ENCODE data around the gene KIAA1586.
"Not testable (repeated sequence)": the region's sequence is repeated elsewhere in the genome, so short reads cannot be mapped to it uniquely, and the experiment has no call there.

KIAA1586 gene

DNA sequence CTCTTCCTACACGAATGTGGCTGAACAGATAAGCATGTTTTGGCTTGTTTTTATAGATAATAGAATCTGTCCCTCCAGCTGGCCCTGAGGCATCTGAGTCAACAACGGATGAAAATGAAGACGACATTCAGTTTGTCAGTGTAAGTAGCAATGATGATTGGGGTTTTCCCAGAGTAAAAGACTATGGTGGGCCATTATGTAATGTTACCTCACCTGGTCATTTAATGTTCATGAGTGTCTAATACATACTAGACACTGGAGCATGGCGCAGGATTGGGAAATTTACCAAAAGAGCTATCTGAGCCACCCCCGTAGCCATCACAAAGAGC is 728 bp downstream of the KIAA1586 start:
- not testable (repeated sequence) for DNase-seq

DNA sequence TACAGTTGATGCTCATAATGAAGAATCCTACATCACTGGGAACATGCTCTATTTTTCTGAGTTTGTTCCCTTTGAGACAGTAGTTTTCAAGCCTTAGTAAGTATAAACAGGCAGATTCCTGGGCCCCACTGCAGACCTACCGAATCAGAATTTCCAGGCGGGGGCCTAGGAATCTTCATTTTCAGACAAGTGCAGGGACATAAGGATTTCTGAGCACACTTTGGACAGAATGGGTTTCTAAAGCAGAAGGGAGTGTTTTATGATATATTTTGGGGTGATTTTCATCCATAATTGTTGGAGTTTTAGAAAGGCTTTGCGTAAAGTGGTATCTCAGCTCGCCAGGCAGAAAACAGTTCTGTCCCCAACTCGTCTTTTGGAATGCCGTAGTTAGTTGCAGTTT is 1.4 kb downstream of the KIAA1586 start:
- not testable (repeated sequence) for DNase-seq

DNA sequence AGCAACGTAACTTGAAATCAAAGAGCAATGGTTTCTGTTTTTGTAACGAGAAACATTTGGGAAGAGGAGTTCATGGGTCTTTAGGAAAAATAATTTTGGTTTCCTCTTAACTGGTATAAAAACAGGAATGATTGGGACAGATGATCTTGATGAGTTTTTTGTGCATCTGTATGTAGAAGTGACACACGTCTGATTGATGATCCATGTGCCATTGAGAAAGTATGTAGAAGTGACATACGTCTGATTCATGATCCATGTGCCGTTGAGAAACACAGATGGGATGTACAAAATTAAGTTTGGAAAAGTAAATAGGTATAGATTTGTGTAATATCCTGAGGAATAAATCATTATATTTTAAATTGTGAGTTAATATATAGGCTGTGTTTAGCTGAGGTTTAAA is 2.1 kb downstream of the KIAA1586 start:
- no peak for DNase-seq

DNA sequence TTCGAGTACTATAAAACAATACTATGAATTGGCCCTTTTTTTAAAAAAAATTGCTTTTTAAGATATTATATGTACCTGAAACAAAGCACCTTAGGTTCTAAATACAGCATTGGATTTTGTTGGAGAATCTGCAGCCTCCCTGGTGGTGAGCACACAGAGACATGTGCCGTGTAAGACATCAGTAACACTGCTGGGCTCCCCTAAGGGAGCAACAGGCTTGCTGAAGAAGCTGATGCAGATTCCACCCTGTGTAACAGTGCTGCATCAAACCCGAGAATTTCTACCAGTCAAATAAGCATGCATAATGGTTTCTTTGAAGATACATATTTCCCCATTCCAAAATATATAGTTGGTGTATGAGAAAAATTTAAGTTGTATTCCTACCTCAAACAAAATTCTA is 17.4 kb downstream of the KIAA1586 start:
- no peak for DNase-seq

DNA sequence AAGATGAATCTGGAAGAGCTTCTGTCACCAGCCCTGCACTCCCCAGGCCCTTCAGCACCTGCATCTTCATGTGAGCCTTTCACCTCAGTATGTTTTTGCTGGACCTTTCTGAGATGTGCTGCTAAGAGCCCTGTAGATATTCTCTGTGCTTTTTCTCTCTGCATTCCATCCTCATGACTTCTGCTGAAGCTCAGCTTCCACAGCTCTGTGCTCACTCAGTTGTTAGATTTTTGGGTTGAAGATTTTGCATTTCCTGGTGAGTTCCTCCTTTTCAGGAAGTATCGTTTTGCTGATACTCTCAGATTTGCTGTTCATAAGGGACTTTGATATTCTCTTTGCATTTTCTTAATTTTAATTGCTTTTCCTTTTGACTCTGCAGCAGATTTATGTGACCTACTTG is 18.3 kb downstream of the KIAA1586 start:
- no peak for DNase-seq

DNA sequence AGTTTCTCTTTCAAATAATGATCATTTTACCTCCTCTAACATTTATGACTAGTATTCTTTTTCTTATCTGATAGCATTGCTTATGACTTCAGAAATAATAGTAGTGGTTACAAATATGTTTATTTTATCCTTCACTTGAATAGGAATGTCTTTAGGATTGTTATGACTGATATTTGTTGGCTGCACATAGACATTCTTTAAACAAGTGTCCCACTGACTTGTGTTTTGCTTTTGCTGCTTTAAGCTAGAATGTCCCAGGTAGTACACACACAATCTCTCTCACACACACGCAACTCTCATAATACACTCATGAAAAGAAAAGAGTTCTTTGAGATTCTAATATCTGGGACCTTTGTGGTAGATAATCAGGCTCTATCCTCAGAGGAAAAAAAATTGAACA is 21.6 kb downstream of the KIAA1586 start:
- no peak for DNase-seq

DNA sequence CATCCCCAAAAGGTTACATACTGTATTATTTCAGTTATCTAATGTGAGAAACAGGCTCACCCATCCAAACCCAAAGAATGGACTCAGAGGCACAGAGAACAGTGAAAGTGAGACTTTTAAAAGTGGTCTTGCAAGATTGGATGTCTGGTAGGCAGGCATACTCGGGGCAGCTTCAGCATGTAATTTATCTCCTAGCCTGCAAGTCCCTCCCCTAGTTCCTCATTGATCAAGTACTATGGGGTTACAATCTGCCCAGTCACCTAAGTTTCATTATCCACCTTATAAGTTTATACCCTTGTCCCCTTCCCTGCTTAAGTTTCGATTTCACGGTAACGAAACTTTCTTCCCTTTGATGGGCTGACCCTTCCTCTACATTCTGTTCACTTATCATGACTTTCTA is 22.7 kb downstream of the KIAA1586 start:
- DNase-seq: no peak

DNA sequence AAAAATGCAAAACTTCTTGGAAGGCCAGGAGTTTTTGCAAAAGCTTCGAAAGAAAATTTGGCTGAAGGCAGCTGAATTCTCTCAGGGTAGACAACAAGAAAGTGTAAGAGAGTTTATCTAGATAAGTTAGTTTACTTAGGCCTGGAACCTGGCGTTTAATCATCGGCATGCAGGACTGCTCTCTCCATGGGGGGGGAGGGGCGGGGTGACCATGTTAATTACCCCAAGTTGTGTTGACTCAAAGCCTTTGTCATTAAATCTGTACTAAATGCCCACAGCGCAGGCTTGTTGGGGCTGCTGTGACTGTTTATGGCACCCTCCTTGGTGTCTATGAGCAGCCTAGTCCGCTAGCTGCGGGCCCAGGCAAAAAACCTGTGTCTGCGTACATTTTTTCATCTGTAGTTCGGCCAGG is 23.4 kb downstream of the KIAA1586 start:
- no peak for DNase-seq

DNA sequence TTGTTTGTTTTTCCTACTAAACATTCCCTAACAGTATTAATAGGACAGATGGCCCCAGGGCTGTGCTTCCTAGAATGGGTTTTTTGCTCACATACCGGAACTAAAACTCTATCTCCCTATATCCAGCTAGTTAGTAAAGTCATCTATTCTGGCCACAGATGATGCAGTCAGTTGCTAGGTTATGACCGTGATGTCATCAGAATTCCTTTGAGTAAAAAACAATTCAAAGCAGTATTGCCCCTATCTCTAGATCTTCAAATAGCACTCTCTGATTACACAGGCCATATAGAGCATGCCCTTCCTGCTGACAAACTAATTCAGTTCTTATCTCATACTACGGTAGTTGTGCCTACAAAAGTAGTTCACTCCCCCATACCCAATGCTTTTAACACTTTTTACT is 25.6 kb downstream of the KIAA1586 start:
- DNase-seq: no peak

DNA sequence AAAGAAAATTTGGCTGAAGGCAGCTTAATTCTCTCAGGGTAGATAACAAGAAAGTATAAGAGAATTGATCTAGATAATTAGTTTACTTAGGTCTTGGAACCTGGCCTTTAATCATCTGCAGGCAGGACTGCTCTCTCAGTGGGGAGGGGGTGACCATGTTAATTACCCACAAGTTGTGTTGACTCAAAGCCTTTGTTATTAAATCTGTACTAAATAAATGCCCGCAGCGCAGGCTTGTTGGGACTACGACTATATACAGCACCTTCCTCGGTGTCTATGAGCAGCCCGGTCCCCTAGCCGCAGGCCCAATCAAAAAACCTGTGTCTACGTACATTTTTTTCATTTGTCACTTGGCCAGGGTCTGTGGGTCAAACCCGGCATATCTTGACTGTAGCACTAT is 27.9 kb downstream of the KIAA1586 start:
- DNase-seq: no peak

DNA sequence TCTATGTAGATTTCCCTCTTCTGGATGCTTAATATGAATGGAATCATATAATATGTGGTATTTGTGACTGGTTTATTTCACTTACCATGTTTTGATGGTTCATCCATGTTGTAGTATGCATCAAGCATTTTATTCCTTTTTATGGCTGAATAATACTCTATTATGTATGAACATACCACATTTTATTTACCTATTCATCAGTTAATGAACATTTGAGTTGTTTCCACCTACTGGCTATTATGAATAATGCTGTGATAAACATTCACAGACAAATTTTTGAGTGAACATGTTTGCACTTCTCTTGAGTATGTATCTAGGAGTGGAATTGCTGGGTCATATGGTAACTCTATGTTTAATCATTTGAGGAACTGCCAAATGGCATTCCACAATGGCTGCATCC is 28.6 kb downstream of the KIAA1586 start:
- no peak for DNase-seq

DNA sequence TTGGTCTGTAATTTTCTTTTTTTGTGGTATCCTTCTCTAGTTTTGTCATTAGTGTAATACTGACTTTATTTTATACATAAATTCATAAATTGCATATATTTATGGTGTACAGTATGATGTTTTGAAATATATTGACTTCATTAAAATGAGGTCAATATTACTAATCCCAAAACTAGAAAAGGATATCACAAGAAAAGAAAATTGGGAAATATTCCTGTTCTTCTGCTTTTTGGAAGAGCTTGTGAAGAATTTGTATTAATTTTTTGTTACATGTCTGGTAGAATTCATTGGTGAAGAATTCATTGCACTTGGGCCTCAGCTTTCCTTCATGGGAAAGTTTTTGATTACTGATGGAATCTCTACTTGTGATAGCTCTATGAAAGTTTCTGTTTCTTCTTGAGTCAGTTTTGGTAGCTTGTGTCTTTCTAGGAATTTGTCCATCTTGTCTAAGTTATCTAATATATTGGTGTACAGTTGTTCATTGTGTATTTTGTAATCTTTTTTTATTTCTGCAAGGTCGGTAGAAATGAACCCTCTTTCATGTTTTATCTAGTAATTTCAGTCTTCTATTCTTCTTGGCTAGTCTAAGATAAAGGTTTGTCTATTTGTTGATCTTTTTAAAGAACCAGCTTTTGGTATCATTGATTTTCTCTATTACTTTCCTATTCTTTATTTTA is 32.2 kb downstream of the KIAA1586 start:
- no peak for DNase-seq

DNA sequence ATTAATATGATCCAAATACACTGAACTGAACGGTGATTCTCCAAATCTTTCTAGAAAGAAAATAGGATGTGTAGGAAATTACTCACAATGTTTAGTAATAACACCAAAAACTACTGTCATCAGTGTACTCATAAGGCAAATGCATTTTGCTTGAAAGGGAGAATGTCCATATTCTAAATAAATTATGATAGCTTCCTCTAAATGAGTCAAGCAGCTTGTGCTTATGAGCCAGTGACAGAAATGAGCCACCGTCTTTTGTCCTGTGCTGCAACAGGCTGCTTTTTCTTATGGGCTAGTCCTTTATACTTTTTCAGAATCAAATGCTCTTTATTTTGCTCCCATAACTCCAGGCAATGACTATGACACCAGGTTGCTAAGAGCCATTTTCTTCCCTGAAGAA is 39.0 kb downstream of the KIAA1586 start:
- no peak for DNase-seq

DNA sequence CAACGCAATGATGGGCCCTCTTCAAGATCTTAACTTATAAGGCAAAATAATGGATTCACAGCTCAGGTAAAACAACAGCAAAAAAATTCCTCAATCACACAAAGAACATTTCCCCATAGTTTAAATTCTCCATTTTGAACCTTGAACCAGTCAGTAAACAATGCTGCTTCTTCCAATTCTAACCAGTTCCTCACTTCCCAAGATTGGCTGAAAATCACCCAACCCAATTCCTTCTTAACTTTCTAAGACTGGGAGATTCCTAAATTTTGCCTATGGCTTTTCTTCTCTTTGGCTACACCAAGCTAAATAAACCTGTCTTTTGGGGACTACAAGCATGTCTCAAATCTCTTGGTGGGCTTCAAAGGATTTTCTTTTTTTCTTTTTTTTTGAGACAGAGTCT is 40.4 kb downstream of the KIAA1586 start:
- DNase-seq: no peak

DNA sequence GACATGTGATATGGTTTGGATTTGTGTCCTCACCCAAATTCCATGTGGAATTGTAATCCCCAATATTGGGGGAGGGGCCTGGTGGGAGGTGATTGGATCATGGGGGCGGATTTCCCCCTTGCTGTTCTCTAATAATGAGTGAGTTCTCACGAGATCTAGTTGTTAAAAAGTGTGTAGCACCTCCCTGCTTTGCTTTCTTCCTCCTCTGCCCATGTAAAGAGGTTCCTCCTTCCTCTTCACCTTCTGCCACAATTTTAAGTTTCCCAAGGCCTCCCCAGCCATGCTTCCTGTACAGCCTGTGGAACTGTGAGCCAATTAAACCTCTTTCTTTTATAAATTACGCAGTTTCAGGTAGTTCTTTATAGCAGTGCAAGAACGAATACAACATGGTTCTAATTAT is 41.4 kb downstream of the KIAA1586 start:
- DNase-seq: no peak

DNA sequence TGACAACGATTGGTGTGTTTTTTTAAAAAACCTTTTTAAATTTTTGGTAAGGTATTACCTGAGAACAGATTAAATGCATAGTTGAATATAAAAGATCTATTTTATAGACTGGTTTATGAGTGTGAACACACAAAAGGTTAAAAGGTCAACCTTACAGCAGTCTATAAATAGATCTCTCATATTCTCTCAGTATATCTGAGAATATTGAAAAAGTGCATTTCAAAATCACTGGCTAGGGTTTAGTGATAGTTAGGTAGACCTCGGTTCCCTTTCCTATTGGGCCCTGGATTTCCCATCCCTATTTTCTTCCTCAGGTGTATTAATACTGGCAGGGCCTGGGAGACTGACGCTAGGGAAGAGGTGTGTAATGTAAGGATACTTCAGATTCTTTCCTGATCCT is 42.8 kb downstream of the KIAA1586 start:
- no peak for DNase-seq

DNA sequence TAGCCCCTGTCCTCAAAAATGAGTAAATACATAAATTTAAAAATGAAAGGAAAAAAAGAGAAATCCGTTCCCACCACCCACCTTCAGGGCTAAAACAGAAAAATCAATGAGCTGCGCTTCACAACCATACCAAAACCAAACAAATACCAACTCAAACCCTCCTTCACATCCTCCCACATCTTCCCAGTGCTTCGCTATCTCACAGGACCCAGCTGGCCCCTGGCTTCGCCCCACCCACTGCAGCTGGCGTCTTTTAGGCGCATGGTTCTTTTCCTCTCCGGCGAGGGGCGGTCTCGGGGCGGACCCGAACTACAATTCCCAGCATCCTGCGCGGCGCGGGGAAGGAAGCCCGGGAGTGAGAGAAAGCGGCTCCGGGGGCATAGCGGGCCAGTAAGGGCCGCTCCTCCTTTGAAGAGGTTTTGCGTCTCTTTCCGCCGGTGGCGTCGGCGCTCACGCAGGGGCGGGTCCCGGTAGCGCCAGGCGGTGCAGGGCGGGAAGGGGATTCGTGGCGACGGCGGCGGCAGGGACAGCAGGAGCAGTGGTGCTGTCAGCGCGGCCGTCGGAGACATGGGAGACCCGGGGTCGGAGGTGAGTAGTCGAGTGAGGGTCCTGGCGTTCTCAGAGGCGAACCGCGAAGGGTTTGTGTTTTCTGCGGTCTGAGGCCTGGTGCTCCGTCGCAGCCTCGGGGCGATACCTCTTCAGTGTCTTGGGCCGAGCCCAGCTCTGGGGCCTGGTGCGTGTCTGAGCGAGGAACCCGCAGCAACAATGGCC is 43.4 kb downstream of the KIAA1586 start, which contains the start of gene ZNF451:
Gene ZNF451 (plus strand): TSS at position 502 of the 771 bp plus-strand sequence. CDS start 66 bp downstream, at position 568.
- DNase-seq: peak; percentile 96

DNA sequence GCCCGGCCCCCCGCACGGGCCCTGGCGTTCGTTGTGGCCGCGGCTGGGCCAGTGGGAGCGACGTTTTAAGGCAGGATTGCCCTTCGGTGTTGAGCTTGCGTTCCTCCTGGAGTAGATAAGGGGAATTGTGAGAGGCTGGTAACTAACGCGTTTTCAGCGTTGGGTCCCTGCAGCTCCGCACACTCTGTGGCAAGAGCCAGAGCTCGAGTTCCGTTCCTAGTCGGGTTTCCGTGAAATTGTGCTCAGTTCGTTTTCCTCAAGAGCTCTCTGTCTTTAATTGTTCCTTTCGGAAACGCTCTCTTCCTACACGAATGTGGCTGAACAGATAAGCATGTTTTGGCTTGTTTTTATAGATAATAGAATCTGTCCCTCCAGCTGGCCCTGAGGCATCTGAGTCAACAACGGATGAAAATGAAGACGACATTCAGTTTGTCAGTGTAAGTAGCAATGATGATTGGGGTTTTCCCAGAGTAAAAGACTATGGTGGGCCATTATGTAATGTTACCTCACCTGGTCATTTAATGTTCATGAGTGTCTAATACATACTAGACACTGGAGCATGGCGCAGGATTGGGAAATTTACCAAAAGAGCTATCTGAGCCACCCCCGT is 44.1 kb downstream of the KIAA1586 start:
- not testable (repeated sequence) for DNase-seq

DNA sequence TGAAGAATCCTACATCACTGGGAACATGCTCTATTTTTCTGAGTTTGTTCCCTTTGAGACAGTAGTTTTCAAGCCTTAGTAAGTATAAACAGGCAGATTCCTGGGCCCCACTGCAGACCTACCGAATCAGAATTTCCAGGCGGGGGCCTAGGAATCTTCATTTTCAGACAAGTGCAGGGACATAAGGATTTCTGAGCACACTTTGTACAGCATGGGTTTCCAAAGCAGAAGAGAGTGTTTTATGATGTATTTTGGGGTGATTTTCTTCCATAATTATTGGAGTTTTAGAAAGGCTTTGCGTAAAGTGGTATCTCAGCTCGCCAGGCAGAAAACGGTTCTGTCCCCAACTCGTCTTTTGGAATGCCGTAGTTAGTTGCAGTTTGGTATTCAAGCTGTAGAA is 44.9 kb downstream of the KIAA1586 start:
- DNase-seq: not testable (repeated sequence)

DNA sequence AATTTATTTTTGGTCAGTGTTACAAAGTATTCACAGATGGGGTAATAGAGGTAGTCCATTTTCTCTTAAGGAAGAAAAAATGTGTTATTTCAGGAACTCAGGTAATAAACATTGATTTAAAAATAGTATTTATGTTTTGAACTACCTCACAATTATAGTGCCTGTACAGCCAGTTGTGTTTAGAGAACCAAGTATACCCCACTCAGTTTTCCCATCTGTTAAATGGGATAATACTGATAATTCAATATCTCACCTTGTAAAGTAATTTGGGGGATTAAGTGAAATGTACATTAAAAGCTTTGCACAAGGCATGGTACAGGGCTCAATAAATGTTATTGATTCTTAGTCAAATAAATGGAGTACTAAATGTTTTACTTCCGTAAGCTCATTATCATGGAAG is 48.2 kb downstream of the KIAA1586 start:
- no peak for DNase-seq

DNA sequence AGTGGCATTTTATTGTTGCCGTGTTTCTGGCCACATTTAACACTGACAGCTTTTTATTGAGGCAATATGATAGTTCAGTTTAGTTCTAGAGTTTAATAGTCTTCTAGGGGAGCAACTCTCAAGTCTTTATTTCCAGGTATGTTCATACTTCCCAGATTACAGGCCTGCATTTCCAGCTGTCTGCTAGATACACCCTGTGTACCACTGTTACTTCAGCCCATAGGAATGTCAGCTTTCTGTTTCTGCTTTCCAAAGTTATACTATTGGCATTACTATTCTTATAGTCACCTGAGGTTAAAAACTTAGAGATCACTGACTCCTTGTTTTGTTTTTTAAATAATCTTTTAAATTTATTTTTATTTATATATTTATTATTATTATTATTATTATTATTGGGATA is 51.1 kb downstream of the KIAA1586 start:
- no peak for DNase-seq

DNA sequence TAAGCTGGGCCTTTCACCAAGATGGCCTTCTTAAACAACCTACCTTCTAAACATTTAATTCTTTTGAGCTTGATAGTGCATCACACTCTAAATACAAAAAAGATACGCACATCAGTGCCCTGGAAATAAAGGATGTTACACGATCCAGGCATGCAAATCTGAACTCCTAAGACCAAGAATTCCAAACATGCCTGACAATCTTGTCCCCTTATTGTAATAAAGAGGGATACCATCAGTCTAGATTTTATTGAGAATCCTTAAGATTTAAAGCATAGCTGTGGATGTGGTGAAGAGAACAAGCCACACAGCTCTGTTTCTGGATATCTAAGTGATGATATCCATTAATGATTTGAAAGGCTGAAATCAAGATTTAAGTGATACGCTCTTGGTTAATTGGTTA is 56.5 kb downstream of the KIAA1586 start:
- no peak for DNase-seq

DNA sequence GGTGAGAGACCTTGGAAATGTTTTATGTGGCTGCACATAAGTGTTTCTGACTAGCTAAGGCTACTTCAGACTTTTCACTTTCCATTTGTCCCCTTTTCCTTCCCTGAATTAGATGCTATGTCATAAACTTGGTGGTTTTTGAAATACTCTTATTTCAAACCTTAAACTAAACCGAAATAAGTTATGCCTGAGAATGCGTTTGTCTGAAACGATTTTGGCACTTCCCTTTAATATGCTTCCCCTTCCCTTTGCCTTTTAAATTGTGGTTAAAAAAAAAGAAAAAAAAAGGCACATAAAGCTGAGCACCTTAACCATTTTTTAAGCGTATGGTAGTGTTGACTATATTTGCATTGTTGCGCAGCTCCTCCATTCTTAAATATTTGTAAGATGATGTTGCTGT is 57.8 kb downstream of the KIAA1586 start:
- DNase-seq: no peak

Measured in stimulated activated CD4-positive, alpha-beta T cell treated with anti-CD3 and anti-CD28 coated beads, Interleukin-12 subunit alpha, Interleukin-12 subunit beta, amount 100 ng/mL, for 4 hours (primary cell).